HUES48 (cell line): ENCODE measurements around the gene METAP1.
"Not testable (repeated sequence)": the region's sequence is repeated elsewhere in the genome, so short reads cannot be mapped to it uniquely, and the experiment has no call there.

Experiments
- H3K27ac ChIP-seq: one replicate; pipeline ENCODE4 v1.7.0; 2013; ENCODE audit warnings: low read depth, low read length, inconsistent platforms
- H3K27me3 ChIP-seq: 2 replicates; pipeline ENCODE4 v1.6.1; 2013; ENCODE audit warnings: mild to moderate bottlenecking, low read length; ENCODE audit not compliant: control insufficient read depth, insufficient read depth
- H3K36me3 ChIP-seq: 2 replicates; pipeline ENCODE4 v1.6.1; 2013; ENCODE audit warnings: low read length; ENCODE audit not compliant: control insufficient read depth, insufficient read depth
- H3K4me1 ChIP-seq: 2 replicates; pipeline ENCODE4 v1.6.1; 2013; ENCODE audit warnings: mild to moderate bottlenecking, low read length; ENCODE audit not compliant: control insufficient read depth, insufficient read depth
- H3K4me3 ChIP-seq: 2 replicates; pipeline ENCODE4 v1.5.1; 2013; ENCODE audit warnings: mild to moderate bottlenecking, low read depth, low read length
- H3K9ac ChIP-seq: 2 replicates; pipeline ENCODE4 v1.6.1; 2013; ENCODE audit warnings: mild to moderate bottlenecking, low read depth, low read length, moderate library complexity
- H3K9me3 ChIP-seq: 2 replicates; pipeline ENCODE4 v1.6.1; 2013; ENCODE audit warnings: low read length; ENCODE audit not compliant: control insufficient read depth, insufficient read depth

METAP1 gene

GRCh38 chr4:99099311-99099710 is 103.8 kb downstream of the METAP1 start:
- H3K27ac ChIP-seq, result no peak overlapping the region
- H3K9ac ChIP-seq, result no peak overlapping the region
- no peaks in the 10 kb centered on the region for H3K36me3 ChIP-seq
- no peaks in the 10 kb centered on the region for H3K27me3 ChIP-seq
- no peak overlapping the region for H3K4me3 ChIP-seq
- no peaks in the 10 kb centered on the region for H3K4me1 ChIP-seq
- peaks cover 14% of the 10 kb centered on the region for H3K9me3 ChIP-seq

GRCh38 chr4:99099814-99100213 is 104.3 kb downstream of the METAP1 start:
- H3K9me3 ChIP-seq, result peaks cover 14% of the 10 kb centered on the region
- H3K27ac ChIP-seq, H3K27me3 ChIP-seq, H3K4me3 ChIP-seq, H3K9ac ChIP-seq, H3K4me1 ChIP-seq, H3K36me3 ChIP-seq: not testable (repeated sequence)

GRCh38 chr4:99100876-99101275 is 105.4 kb downstream of the METAP1 start:
- no peak overlapping the region for H3K9ac ChIP-seq
- H3K27me3 ChIP-seq, result no peaks in the 10 kb centered on the region
- H3K9me3 ChIP-seq, result peaks cover 14% of the 10 kb centered on the region
- no peak overlapping the region for H3K27ac ChIP-seq
- no peak overlapping the region for H3K4me3 ChIP-seq
- no peaks in the 10 kb centered on the region for H3K36me3 ChIP-seq
- H3K4me1 ChIP-seq, result no peaks in the 10 kb centered on the region

DNA sequence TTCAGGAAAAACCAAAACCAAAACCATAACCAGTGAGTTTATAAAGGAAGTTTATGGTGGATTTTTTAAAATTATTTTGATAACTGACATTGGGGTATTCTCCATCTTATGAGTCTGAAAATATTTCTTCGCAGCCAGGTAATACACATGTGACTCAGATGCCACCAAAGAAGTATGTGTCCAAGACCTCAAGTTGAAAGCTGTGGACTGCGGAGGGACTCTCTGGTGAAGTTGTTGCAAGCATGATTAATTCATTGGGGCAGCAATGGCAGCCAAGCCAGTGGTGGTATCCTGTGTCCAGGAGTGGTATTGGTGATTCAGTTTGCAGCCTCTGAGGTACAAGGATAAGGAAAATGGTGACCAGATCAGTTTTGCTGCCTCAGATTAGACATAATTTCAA is 107.1 kb downstream of the METAP1 start:
- H3K36me3 ChIP-seq, result no peaks in the 10 kb centered on the region
- no peaks in the 10 kb centered on the region for H3K4me1 ChIP-seq
- no peaks in the 10 kb centered on the region for H3K27me3 ChIP-seq

GRCh38 chr4:99103166-99103565 is 107.6 kb downstream of the METAP1 start:
- Histone ChIP-seq H3K27ac (no peak overlapping the region), H3K9me3 (peaks cover 14% of the 10 kb centered on the region), H3K4me1 (no peaks in the 10 kb centered on the region), H3K36me3 (no peaks in the 10 kb centered on the region), H3K27me3 (no peaks in the 10 kb centered on the region), H3K9ac (no peak overlapping the region), H3K4me3 (no peak overlapping the region)

More for the DNA sequence above, 107.1 kb downstream of the METAP1 start:
- H3K9me3 ChIP-seq, result peaks cover 14% of the 10 kb centered on the region
- no peak overlapping the region for H3K4me3 ChIP-seq
- H3K9ac ChIP-seq, result no peak overlapping the region
- H3K27ac ChIP-seq, result no peak overlapping the region

DNA sequence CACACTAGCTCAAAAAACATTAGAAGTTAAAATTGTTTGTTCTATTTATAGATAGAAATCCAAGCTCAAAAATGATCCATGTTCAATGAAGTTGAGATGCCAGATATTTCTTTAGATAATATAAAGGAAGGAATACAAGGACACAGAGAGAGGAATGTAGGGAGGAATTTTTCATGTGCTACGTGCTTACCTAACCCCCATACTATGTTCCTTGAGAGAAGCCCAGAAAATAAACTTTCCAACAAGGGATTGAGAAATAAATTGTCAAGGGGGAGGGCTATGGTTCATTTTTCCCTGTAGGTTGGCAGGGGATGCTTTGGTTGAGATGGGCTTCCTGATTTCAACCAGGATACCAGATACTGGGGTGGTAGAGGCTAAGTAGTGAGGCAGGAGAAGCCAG is 108.6 kb downstream of the METAP1 start:
- no peaks in the 10 kb centered on the region for H3K36me3 ChIP-seq
- no peaks in the 10 kb centered on the region for H3K4me1 ChIP-seq
- H3K27ac ChIP-seq, result no peak overlapping the region
- H3K27me3 ChIP-seq, result no peaks in the 10 kb centered on the region
- H3K9me3 ChIP-seq, result peaks cover 13% of the 10 kb centered on the region
- no peak overlapping the region for H3K9ac ChIP-seq
- no peak overlapping the region for H3K4me3 ChIP-seq

- not testable (repeated sequence) for H3K36me3 ChIP-seq, H3K4me1 ChIP-seq, H3K27me3 ChIP-seq, H3K9ac ChIP-seq, H3K4me3 ChIP-seq, H3K27ac ChIP-seq, H3K9me3 ChIP-seq
These were observed 113.8 kb downstream of the METAP1 start for GRCh38 chr4:99109286-99109685.
